HepG2 (cell line): ENCODE data around the gene DPP6. TPM values are rescaled to one million over a fixed set of nuclear protein-coding genes. Genes with fewer than 3 reads are reported as not detected.

ENCODE experiments used
- ATAC-seq: fragments of 200-7000 bp; cut with Tn5 transposase; 3 replicates; pipeline ENCODE4 v1.9.1; 2020; ENCODE audit warnings: mild to moderate bottlenecking, moderate library complexity
- BruUV-seq: library from RNA; stranded (reverse); fragments of 400-500 nt; replicated peaks from 2 replicates; lab custom pipeline; 2021; lab: Mats Ljungman, UMichigan
- CTCF ChIA-PET: fragments of 300-600 bp; formaldehyde crosslinking; extraction: SDS; loops from one replicate; lab custom pipeline; 2021; ENCODE audit warnings: low total read pairs, inconsistent platforms, low intra/inter-chr PET ratio; lab: Yijun Ruan, JAX
- POLR2A ChIA-PET: fragments of 350-600 bp; sonication (Branson Sonifier 250); formaldehyde crosslinking; loops from one replicate; lab custom pipeline; 2020; ENCODE audit warnings: antibody characterized with exemption, inconsistent platforms; lab: Yijun Ruan, JAX
- DNase-seq: peaks from one replicate; pipeline ENCODE4 v3.0.0-alpha.2; 2015; ENCODE audit warnings: low spot score
- FAIRE-seq: peaks from 3 replicates; lab custom pipeline; 2011; peaks lifted over from hg19 to GRCh38; lab: Jason Lieb, UNC
- H2AFZ ChIP-seq: one replicate; pipeline ENCODE4 v1.6.1; 2011; ENCODE audit warnings: low read length, inconsistent platforms
- H3K27ac ChIP-seq: fragments of 300-600 bp; 3 replicates; pipeline ENCODE4 v1.8.0; 2011; ENCODE audit warnings: mixed run types, mild to moderate bottlenecking, mixed read lengths, low read length, inconsistent platforms; ENCODE audit not compliant: insufficient read depth; ENCODE audit errors: extremely low read length
- H3K27me3 ChIP-seq, 2 experiments: fragments of 200-600 bp in 1 of 2; 2 replicates in 1 of 2; 3 replicates in 1 of 2; pipeline versions ENCODE4 v1.6.0 to v1.8.0; 2011; ENCODE audit warnings: low read length in 2 of 2, mild to moderate bottlenecking in 2 of 2, moderate library complexity in 2 of 2, inconsistent platforms in 1 of 2; ENCODE audit not compliant: insufficient read depth in 2 of 2, control insufficient read depth in 1 of 2
- H3K36me3 ChIP-seq, 2 experiments: fragments of 200-600 bp in 1 of 2; replicated peaks in 1 of 2; 2 replicates in 1 of 2; 3 replicates in 1 of 2; pipeline versions ENCODE4 v1.5.1 to v1.8.0; 2011; ENCODE audit warnings: low read length in 2 of 2, inconsistent platforms in 1 of 2; ENCODE audit not compliant: insufficient read depth in 2 of 2, control insufficient read depth in 1 of 2
- H3K4me1 ChIP-seq: 2 replicates; pipeline ENCODE4 v1.5.1; 2012; ENCODE audit warnings: low read length, inconsistent platforms; ENCODE audit not compliant: insufficient read depth
- H3K4me2 ChIP-seq: 2 replicates; pipeline ENCODE4 v1.6.0; 2011; ENCODE audit warnings: low read depth, low read length, inconsistent platforms
- H3K4me3 ChIP-seq, 3 experiments: fragments of 200-600 bp in 1 of 3; sonication (generic), shearing (Covaris generic) in 1 of 3; replicated peaks in 1 of 3; 2 replicates each; pipeline ENCODE4 v1.5.1; 2011 to 2016; ENCODE audit warnings: low read length in 3 of 3, inconsistent platforms in 2 of 3, low read depth in 2 of 3, mild to moderate bottlenecking in 2 of 3, control low read depth in 1 of 3, mixed read lengths in 1 of 3; ENCODE audit not compliant: insufficient read depth in 1 of 3
- H3K79me2 ChIP-seq: one replicate; pipeline ENCODE4 v1.6.1; 2011; ENCODE audit warnings: low read length, inconsistent platforms; ENCODE audit not compliant: insufficient read depth
- H3K9ac ChIP-seq: 2 replicates; pipeline ENCODE4 v1.6.0; 2011; ENCODE audit warnings: mild to moderate bottlenecking, low read depth, low read length, inconsistent platforms; ENCODE audit not compliant: insufficient read depth
- H3K9me3 ChIP-seq: 2 replicates; pipeline ENCODE4 v1.5.1; 2012; ENCODE audit warnings: mild to moderate bottlenecking, low read length
- H4K20me1 ChIP-seq: 2 replicates; pipeline ENCODE4 v1.6.0; 2011; ENCODE audit warnings: inconsistent platforms, mild to moderate bottlenecking, low read length, moderate library complexity; ENCODE audit not compliant: insufficient read depth
- EP300 ChIP-seq, 3 experiments: sonication (generic) in 1 of 3; formaldehyde crosslinking in 1 of 3; IDR thresholded peaks; 2 replicates each; pipeline versions ENCODE4 v1.5.1 to v1.6.1; 2011 to 2020; ENCODE audit warnings: low read depth in 2 of 3, low read length in 2 of 3, borderline replicate concordance in 1 of 3, improper control_type of control experiment in 1 of 3, mild to moderate bottlenecking in 1 of 3, missing genetic modification reagents in 1 of 3, moderate library complexity in 1 of 3
- GPN1 ChIP-seq: sonication (generic); formaldehyde crosslinking; IDR thresholded peaks from 2 replicates; pipeline ENCODE4 v1.5.1; 2020; ENCODE audit warnings: missing genetic modification reagents, borderline replicate concordance
- KAT8 ChIP-seq: IDR thresholded peaks from 2 replicates; pipeline ENCODE4 v1.6.1; 2016; ENCODE audit warnings: missing genetic modification reagents, missing compliant biosample characterization
- NAIF1 ChIP-seq: sonication (generic); formaldehyde crosslinking; IDR thresholded peaks from 2 replicates; pipeline ENCODE4 v1.5.0; 2020; ENCODE audit warnings: mild to moderate bottlenecking, missing genetic modification reagents, borderline replicate concordance
- ZFAT ChIP-seq: sonication (generic); formaldehyde crosslinking; conservative IDR thresholded peaks from 2 replicates; pipeline ENCODE4 v1.8.1; 2023; ENCODE audit warnings: missing genetic modification reagents, inconsistent platforms
- ZNF777 ChIP-seq: sonication (generic); formaldehyde crosslinking; IDR thresholded peaks from 2 replicates; pipeline ENCODE4 v1.4.0; 2020; ENCODE audit warnings: missing genetic modification reagents
- WGBS: methylation state at CpG from one replicate; pipeline ENCODE4 v1.1.6; 2017; ENCODE audit warnings: low lambda C conversion rate; 5-methylcytosine and 5-hydroxymethylcytosine counted together
- in situ Hi-C: cut with HindIII; loops from 2 replicates; pipeline ENCODE4 v1.10.0; 2017; ENCODE audit warnings: low pct_unique_long_range_greater_than_20kb; ENCODE audit not compliant: extremely low pct_ligation_motif_present
- intact Hi-C: fragments of 100-400 bp; cut with micrococcal nuclease; formaldehyde crosslinking; loops from one replicate; pipeline ENCODE4 v1.10.0; 2022; ENCODE audit not compliant: unreplicated experiment
- polyA plus RNA-seq, 8 experiments: library from polyadenylated mRNA; depleted of rRNA in 3 of 8; stranded (reverse) in 7 of 8; unstranded in 1 of 8; fragments of >200 nt; fragmentation: Illumina TruSeq in 4 of 8; extraction: Trizol in 4 of 8; gene quantifications; 2 replicates each; pipeline versions ENCODE4 v1.2.1 to v1.2.3, GENCODE V29; 2011 to 2016; ENCODE audit warnings: low read depth in 4 of 8, missing spikeins in 1 of 8, mixed read lengths in 1 of 8; ENCODE audit not compliant: insufficient read depth in 1 of 8
- total RNA-seq, 5 experiments: library from RNA; depleted of rRNA; stranded (reverse); fragments of >200 nt; fragmentation: Illumina TruSeq; extraction: Trizol; gene quantifications; 2 replicates each; pipeline ENCODE4 v1.2.3, GENCODE V29; 2016; ENCODE audit warnings: low read depth in 1 of 5
- TF ChIP-seq, protein P1 (sequence below): sonication (generic); IDR thresholded peaks from 2 replicates; pipeline ENCODE4 v1.6.1; 2016; ENCODE audit warnings: low read depth, borderline replicate concordance
- TF ChIP-seq, protein P2 (sequence below), 2 experiments: fragments of 450-650 bp in 1 of 2; sonication (generic) in 1 of 2; formaldehyde crosslinking in 1 of 2; IDR thresholded peaks; 2 replicates each; pipeline versions ENCODE4 v1.6.1 to v1.8.0; 2016 to 2022; ENCODE audit warnings: antibody characterized with exemption in 1 of 2, mild to moderate bottlenecking in 1 of 2, missing genetic modification reagents in 1 of 2

Gene DPP6
- total and polyA plus RNA-seq, 2 of the 13 experiments (the other 11 are each of a cell fraction or from before 2014, with no cell fraction given), result not detected

DNA sequence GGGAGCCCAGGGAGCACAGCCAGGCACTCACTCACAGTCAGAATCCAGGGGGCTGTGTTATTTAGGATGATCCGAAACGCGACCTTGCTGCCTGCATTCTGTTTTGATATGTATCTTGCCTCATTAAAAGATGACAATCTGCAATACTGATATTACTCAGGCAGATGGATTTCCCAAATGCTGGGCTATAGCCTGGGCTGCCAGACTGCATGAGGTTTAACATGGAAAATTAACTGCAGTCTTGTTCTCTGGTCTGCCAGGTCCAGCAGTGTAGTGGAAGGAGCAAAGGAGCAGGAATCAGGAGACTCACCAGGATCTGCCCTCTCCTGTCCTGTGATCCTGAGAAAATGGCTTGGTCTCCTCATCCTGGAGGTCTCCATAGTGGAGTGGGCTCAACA, 692.7 kb downstream of the DPP6 start:
- no TSS peak for BruUV-seq
- ChIA-PET CTCF (interaction anchor here (1.0 to 1.1 kb wide), 2 partner anchors 46 to 1363 kb away, joined by 3 to 5 read pairs; no protein-coding TSS in a partner anchor), POLR2A (no interaction called here)
- no peak for DNase-seq
- no peaks in the 10 kb centered on the region for H3K9me3 ChIP-seq
- H3K27me3 ChIP-seq, result peaks cover 4 to 45% of the 10 kb centered on the region in 2 experiments; a peak in 4 of 5 replicates
- no peak for FAIRE-seq
- intact Hi-C loops (no loop called here), in situ Hi-C loops (no loop called here)
- WGBS, result 0% methylated on average over 3 of the region's 3 CpGs
- no peaks in the 10 kb centered on the region for H3K36me3 ChIP-seq
- no peak overlapping the region for H2AFZ ChIP-seq
- no peaks in the 10 kb centered on the region for H4K20me1 ChIP-seq
- H3K79me2 ChIP-seq, result no peaks in the 10 kb centered on the region
- no peak overlapping the region for H3K4me3 ChIP-seq
- H3K4me2 ChIP-seq, result no peak overlapping the region
- ATAC-seq, result no peak
- no peak overlapping the region for H3K9ac ChIP-seq
- H3K27ac ChIP-seq, result no peak overlapping the region
- no peaks in the 10 kb centered on the region for H3K4me1 ChIP-seq
- TF ChIP-seq KAT8 (CRISPR knock-in tag), result no peak
- TF ChIP-seq EP300 (IDR thresholded peaks at IDR 0.05; ENCODE audit: low read depth in 2 of 2, low read length in 2 of 2), result no peak
- TF ChIP-seq EP300 (CRISPR knock-in tag; IDR thresholded peaks at IDR 0.05; ENCODE audit: borderline replicate concordance), result no peak
- TF ChIP-seq NAIF1 (CRISPR knock-in tag), result no peak
- TF ChIP-seq, protein P1, sequence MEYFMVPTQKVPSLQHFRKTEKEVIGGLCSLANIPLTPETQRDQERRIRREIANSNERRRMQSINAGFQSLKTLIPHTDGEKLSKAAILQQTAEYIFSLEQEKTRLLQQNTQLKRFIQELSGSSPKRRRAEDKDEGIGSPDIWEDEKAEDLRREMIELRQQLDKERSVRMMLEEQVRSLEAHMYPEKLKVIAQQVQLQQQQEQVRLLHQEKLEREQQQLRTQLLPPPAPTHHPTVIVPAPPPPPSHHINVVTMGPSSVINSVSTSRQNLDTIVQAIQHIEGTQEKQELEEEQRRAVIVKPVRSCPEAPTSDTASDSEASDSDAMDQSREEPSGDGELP, result no peak
- no peak for TF ChIP-seq ZNF777 (CRISPR knock-in tag)
- TF ChIP-seq ZFAT (CRISPR knock-in tag), result no peak
- TF ChIP-seq, protein P2, sequence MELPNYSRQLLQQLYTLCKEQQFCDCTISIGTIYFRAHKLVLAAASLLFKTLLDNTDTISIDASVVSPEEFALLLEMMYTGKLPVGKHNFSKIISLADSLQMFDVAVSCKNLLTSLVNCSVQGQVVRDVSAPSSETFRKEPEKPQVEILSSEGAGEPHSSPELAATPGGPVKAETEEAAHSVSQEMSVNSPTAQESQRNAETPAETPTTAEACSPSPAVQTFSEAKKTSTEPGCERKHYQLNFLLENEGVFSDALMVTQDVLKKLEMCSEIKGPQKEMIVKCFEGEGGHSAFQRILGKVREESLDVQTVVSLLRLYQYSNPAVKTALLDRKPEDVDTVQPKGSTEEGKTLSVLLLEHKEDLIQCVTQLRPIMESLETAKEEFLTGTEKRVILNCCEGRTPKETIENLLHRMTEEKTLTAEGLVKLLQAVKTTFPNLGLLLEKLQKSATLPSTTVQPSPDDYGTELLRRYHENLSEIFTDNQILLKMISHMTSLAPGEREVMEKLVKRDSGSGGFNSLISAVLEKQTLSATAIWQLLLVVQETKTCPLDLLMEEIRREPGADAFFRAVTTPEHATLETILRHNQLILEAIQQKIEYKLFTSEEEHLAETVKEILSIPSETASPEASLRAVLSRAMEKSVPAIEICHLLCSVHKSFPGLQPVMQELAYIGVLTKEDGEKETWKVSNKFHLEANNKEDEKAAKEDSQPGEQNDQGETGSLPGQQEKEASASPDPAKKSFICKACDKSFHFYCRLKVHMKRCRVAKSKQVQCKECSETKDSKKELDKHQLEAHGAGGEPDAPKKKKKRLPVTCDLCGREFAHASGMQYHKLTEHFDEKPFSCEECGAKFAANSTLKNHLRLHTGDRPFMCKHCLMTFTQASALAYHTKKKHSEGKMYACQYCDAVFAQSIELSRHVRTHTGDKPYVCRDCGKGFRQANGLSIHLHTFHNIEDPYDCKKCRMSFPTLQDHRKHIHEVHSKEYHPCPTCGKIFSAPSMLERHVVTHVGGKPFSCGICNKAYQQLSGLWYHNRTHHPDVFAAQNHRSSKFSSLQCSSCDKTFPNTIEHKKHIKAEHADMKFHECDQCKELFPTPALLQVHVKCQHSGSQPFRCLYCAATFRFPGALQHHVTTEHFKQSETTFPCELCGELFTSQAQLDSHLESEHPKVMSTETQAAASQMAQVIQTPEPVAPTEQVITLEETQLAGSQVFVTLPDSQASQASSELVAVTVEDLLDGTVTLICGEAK (IDR thresholded peaks at IDR 0.05), result no peak
- TF ChIP-seq, protein P2 (CRISPR knock-in tag; IDR thresholded peaks at IDR 0.05), result no peak
- no peak for TF ChIP-seq GPN1 (CRISPR knock-in tag)
